MCF 10A (cell line): ENCODE data around the gene RNGTT. TPM values are rescaled to one million over a fixed set of nuclear protein-coding genes. Genes with fewer than 3 reads are reported as not detected.

Experiments used
- Bru-seq: library from RNA; stranded (reverse); fragments of 400-500 nt; gene quantifications from one replicate; lab custom pipeline; 2021; lab: Mats Ljungman, UMichigan
- BruChase-seq, 2 experiments: library from RNA; stranded (reverse); fragments of 400-500 nt; gene quantifications; one replicate each; lab custom pipeline; 2021; lab: Mats Ljungman, UMichigan
- BruUV-seq: library from RNA; stranded (reverse); fragments of 400-500 nt; replicated peaks from 2 replicates; lab custom pipeline; 2021; lab: Mats Ljungman, UMichigan
- CTCF ChIA-PET: fragments of 300-600 bp; sonication (Branson Sonifier 250); formaldehyde crosslinking; extraction: SDS; loops from one replicate; lab custom pipeline; 2021; ENCODE audit warnings: antibody characterized with exemption, inconsistent platforms; lab: Yijun Ruan, JAX
- POLR2A ChIA-PET: fragments of 300-600, 350-650 bp; sonication (Branson Sonifier 250); formaldehyde crosslinking; extraction: SDS; loops from one replicate; lab custom pipeline; 2020; ENCODE audit warnings: antibody characterized with exemption, inconsistent platforms; lab: Yijun Ruan, JAX
- DNase-seq: peaks from one replicate; pipeline ENCODE4 v3.0.0-alpha.2; 2018; ENCODE audit not compliant: unreplicated experiment
- H3K27ac Mint-ChIP-seq: one replicate; pipeline ENCODE4 v1.8.0; 2022; ENCODE audit warnings: mild to moderate bottlenecking, low read depth, mixed read lengths; ENCODE audit not compliant: unreplicated experiment
- H3K27me3 Mint-ChIP-seq: one replicate; pipeline ENCODE4 v1.8.0; 2022; ENCODE audit warnings: mixed read lengths; ENCODE audit not compliant: insufficient read depth, unreplicated experiment
- H3K36me3 Mint-ChIP-seq: one replicate; pipeline ENCODE4 v1.8.0; 2022; ENCODE audit warnings: mild to moderate bottlenecking, moderate library complexity, mixed read lengths; ENCODE audit not compliant: insufficient read depth, unreplicated experiment
- H3K4me1 Mint-ChIP-seq: one replicate; pipeline ENCODE4 v1.8.0; 2022; ENCODE audit warnings: mixed read lengths; ENCODE audit not compliant: insufficient read depth, unreplicated experiment
- H3K4me3 Mint-ChIP-seq: one replicate; pipeline ENCODE4 v1.8.0; 2022; ENCODE audit warnings: mild to moderate bottlenecking, moderate library complexity, mixed read lengths; ENCODE audit not compliant: unreplicated experiment
- H3K9me3 Mint-ChIP-seq: one replicate; pipeline ENCODE4 v1.8.0; 2022; ENCODE audit warnings: mixed read lengths; ENCODE audit not compliant: unreplicated experiment
- CTCF ChIP-seq: fragments of 200-600 bp; IDR thresholded peaks from one replicate; pipeline ENCODE4 v1.8.0; 2022; ENCODE audit warnings: antibody characterized with exemption, mild to moderate bottlenecking; ENCODE audit not compliant: unreplicated experiment
- intact Hi-C: fragments of 100-400 bp; cut with micrococcal nuclease; formaldehyde crosslinking; loops from 2 replicates; pipeline ENCODE4 v1.14.1; 2022
- long read RNA-seq: library from polyadenylated mRNA; stranded (forward); transcript quantifications from one replicate; pipeline ENCODE4 v2.0.0, GENCODE V29; 2022
- total RNA-seq: library from RNA; stranded (reverse); gene quantifications from 2 replicates; pipeline ENCODE4 v1.2.3, GENCODE V29; 2022

Gene RNGTT
- total RNA-seq (14.6 and 20.6 TPM in 2 replicates), Bru-seq, nascent RNA (percentile 81 among the genes with signal in this experiment), BruChase-seq, experiment 1, labeled RNA remaining after a 6-hour chase (percentile 67 among the genes with signal in this experiment), BruChase-seq, experiment 2, labeled RNA remaining after a 2-hour chase (percentile 69 among the genes with signal in this experiment)
- long read RNA-seq, full-length matches to known transcripts = 48 of 55 reads
- long read RNA-seq, partial matches to known transcripts = 0 of 55 reads
- long read RNA-seq, other reads (novel, unspliced or antisense) = 7 of 55 reads

GRCh38 chr6:88963139-88964090, at the start of gene RNGTT:
TSS of gene RNGTT (minus strand) at chr6:88963618. CDS start at chr6:88963409, 209 bp downstream.
- TSS peak; percentile 86 for BruUV-seq
- Mint-ChIP-seq H3K36me3 (no peaks in the 10 kb centered on the region), H3K27ac (peak within 1 kb of the TSS; percentile 92), H3K9me3 (no peaks in the 10 kb centered on the region), H3K27me3 (no peaks in the 10 kb centered on the region), H3K4me1 (peaks cover 14% of the 10 kb centered on the region), H3K4me3 (peak within 1 kb of the TSS; percentile 93)
- peak; percentile 99 for DNase-seq
- intact Hi-C loops = no loop called here
- ChIA-PET CTCF (interaction anchor here (0.6 to 1.2 kb wide), 8 partner anchors 13 to 347 kb away, joined by 3 to 5 read pairs (median 4); no protein-coding TSS in a partner anchor), POLR2A (interaction anchor here (0.5 to 2.8 kb wide), 25 partner anchors 11 to 1807 kb away, joined by 3 to 19 read pairs (median 4); partner anchors contain the start of genes LYRM2, MDN1, PM20D2 and PNRC1)
- TF ChIP-seq CTCF = no peak

- ChIA-PET CTCF (interaction anchor here (0.5 to 1.0 kb wide), 6 partner anchors 16 to 756 kb away, joined by 3 to 5 read pairs (median 3); no protein-coding TSS in a partner anchor), POLR2A (interaction anchor here (1.7 to 3.2 kb wide), 4 partner anchors 10 to 72 kb away, joined by 3 to 20 read pairs (median 8); partner anchors contain the start of gene PNRC1)
- no peak for DNase-seq
- no peaks in the 10 kb centered on the region for H3K27me3 Mint-ChIP-seq
- intact Hi-C loops = no loop called here
- peaks cover 5% of the 10 kb centered on the region for H3K4me1 Mint-ChIP-seq
- BruUV-seq = no TSS peak
- H3K36me3 Mint-ChIP-seq = peaks cover 4% of the 10 kb centered on the region
- TF ChIP-seq CTCF = no peak
- no peak overlapping the region for H3K27ac Mint-ChIP-seq
- H3K4me3 Mint-ChIP-seq = no peak overlapping the region
- no peaks in the 10 kb centered on the region for H3K9me3 Mint-ChIP-seq
Measured at GRCh38 chr6:89011436-89011835, 48.0 kb upstream of the RNGTT start.

GRCh38 chr6:89010825-89011224, 47.4 kb upstream of the RNGTT start:
- DNase-seq = no peak
- Mint-ChIP-seq H3K27me3 (no peaks in the 10 kb centered on the region), H3K9me3 (no peaks in the 10 kb centered on the region), H3K4me1 (peaks cover 5% of the 10 kb centered on the region), H3K36me3 (peaks cover 4% of the 10 kb centered on the region), H3K4me3 (no peak overlapping the region), H3K27ac (no peak overlapping the region)
- ChIA-PET CTCF (interaction anchor here (0.6 to 1.0 kb wide), 4 partner anchors 17 to 756 kb away, joined by 3 to 4 read pairs (median 3); no protein-coding TSS in a partner anchor), POLR2A (interaction anchor here (0.8 to 3.2 kb wide), 5 partner anchors 9 to 73 kb away, joined by 3 to 20 read pairs (median 6); partner anchors contain the start of gene PNRC1)
- BruUV-seq = no TSS peak
- intact Hi-C loops = no loop called here
- TF ChIP-seq CTCF = no peak
